Fibroblast of skin of left quadriceps (primary cell): ENCODE results near the gene TRAPPC2L.
"Not testable (repeated sequence)": the region's sequence is repeated elsewhere in the genome, so short reads cannot be mapped to it uniquely, and the experiment has no call there.

Source experiments
- DNase-seq, 2 experiments: peaks; one replicate each; pipeline ENCODE4 v3.0.0-alpha.2; 2013; ENCODE audit warnings: low read depth in 2 of 2

TRAPPC2L gene

GRCh38 chr16:88891083-88891482 is 34.2 kb downstream of the TRAPPC2L start:
- no peak for DNase-seq

DNA sequence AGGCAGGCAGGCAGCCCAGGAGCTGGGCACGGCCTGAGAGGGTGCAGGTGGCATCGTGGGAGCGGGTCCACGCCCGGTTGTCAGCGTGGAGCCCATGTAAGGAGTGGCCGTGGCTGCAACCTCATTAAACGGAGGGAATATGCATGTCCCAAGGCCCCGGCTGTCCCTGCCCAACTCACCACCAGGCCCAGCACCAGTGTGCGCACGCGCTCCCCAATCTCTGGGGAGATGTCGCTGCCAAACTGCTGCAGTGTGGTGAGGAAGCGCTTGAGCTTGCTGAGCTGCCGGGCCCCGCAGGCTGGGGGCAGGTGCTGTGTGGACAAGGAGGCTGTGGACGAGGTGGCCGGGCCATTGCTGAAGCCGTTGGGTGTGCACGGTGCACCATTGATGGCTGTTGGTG is 35.1 kb downstream of the TRAPPC2L start:
- no peak for DNase-seq

GRCh38 chr16:88893127-88893968 is 36.4 kb downstream of the TRAPPC2L start:
- DNase-seq, result no peak

GRCh38 chr16:88894266-88894665 is 37.3 kb downstream of the TRAPPC2L start:
- DNase-seq, result not testable (repeated sequence)

- no peak for DNase-seq
Observed at GRCh38 chr16:88894681-88895300, 37.9 kb downstream of the TRAPPC2L start.

DNA sequence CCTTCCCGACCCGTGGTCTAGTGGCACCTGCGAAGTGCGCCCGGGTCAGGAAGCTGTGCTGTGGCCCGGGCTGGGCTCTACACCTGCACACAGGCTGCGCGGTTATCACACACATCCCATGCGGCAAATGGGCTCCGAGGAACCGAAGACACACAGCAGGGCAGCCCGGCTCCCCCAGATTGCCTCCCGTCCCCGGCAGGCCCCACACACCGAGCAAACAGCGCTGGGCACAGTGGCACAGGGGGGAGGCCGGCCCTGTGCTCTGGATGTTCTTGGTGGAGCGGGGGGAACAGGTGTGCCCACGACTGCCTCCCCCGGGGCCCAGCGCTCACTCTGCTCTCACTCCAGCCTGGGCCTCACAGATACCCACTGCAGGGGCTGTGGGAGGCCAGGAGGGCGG is 38.4 kb downstream of the TRAPPC2L start:
- no peak for DNase-seq

DNA sequence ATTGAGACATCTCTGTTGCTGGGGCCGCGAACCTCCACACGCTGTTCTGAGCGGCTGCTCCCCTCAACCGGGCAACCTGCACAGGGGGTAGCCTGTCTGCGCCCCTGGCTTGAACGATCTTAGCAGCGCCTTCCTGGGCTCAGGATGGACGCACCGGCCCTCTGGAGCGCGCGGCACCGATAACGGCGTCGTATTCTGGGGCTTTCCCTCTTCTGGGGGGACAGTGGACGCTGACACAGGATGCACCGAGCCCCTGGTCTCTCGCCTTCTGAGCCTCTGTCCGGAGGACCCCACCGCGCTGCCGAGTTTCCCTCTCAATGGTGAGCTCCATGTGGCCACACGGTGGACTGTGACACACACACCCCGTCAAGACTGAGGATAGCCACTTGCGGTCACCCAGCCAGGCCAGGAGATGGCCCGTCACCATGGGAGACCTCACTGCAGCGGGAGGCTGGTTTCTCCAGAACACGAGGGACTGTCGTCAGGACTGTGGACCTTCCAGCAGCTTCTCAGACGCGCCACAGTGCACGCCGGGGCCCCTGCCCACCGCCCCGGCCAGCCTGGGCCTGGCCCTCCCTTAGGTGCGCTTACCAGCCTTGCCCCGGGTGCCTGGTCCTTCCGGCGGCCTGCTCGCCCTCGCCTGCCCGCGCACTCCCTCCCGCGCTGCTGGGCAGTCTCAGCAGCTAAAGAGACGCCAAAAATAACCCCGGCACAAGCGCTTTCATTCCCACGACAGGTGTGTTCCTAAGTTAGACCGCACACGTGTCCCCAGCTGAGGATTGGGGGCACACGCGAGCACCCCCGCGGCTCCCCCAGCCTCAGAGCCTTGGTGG is 39.5 kb downstream of the TRAPPC2L start:
- DNase-seq, result no peak

DNA sequence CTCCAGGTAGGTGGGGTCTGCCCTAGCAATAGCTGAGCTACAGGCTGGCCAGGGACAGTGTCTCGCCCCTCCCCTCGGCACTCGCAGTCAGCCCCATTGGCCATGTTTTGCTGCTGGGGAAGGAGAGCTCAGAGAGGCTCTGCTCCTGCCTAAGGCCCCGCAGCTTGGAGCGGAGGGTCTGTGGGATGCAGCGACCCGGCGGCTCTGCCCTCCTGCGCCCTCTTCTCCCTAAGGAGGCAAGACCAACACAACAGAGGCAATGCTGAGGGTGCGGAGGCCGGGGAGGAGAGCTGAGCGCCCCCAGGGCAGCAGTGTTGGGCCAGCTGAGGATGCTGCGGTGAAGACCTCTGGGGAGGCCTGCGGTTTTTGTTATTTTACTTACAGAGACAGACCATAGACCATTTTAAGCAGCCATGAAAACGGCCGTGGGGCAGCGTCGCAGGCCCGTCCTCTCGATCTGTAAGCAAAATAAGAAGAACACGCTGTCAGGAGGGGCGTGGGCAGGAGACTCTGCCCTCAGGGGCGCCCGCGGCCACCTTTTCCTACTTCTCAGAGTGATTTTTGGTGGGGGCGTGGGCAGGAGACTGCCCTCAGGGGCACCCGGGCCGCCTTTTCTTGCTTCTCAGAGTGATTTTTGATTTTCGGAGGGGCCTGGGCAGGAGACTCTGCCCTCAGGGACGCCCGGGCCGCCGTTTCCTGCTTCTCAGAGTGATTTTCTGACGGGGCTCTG is 40.9 kb downstream of the TRAPPC2L start:
- no peak for DNase-seq

- no peak for DNase-seq
Observed at GRCh38 chr16:88899901-88900661, 43.2 kb downstream of the TRAPPC2L start.

GRCh38 chr16:88900662-88901052 is 43.7 kb downstream of the TRAPPC2L start:
- no peak for DNase-seq

DNA sequence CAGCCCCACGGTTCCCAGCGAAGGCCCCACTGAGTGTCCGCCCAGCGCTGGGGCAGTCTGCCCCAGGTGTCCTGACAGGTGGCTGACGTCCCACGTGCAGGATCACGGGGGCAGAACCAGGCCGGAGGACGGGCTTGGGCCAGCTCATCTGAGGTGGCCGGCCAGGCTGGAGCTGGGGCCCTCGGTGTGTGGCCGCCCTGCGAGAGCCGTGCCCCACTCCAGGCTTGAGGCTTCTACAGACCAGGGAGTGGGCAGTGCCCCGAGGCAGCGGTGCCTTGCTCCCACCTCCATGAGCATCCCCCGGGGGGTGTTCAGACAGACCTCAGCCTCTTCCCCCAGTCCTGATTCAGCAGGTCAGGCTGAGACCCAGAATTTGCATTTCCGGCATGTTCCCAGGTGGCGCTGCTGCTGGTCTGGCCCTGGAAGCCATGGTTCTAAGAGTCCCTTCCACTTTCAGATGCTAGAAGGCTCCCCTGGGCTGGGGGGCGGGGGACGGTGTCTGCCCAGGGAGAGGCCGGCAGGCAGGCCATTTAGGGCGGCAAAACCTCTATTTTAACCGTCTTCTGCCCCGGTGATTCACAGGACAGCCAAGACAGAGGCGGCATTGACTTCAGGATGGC is 44.9 kb downstream of the TRAPPC2L start:
- no peak for DNase-seq

- no peak for DNase-seq
Observed at GRCh38 chr16:88902744-88903143, 45.8 kb downstream of the TRAPPC2L start.

DNA sequence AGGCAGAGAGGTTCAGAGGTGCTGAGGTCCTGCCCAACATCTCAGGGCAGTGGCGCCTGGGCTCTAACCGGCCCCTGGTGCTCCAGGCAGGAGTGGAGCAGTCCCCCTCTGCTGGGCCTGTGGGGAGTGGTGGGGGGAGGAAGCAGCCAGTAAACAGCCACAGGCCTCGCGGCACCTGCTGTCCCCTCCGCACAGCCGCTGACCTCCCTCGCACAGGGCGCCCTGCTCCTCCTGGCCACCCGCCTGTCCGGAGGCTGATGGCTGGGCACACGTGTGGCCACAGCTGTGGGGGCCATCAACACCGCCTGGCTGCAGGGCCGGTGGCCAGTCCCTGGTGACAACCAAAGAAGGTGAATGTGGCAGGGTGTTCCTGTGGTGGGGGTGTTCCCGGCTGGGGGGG is 46.3 kb downstream of the TRAPPC2L start:
- DNase-seq, result no peak

GRCh38 chr16:88904676-88905365 is 47.9 kb downstream of the TRAPPC2L start:
- no peak for DNase-seq

DNA sequence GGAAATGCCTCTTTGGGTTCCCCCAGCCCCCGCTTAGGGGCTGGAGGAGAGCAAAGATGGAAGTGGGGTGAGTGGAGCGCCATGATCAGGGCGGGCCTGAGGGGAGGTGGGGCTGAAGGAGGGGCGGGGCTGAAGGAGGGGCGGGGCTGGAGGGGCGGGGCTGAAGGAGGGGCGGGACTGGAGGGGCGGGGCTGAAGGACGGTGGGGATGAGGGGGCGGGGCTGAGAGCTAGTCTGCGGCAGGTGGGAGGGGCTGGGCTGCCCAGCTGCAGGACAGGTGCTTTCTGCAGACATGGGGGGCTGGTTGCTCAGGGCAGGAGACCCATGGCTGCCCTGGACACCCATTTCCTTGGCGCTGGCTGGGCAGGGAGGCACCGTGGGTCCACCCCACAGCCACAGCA is 48.6 kb downstream of the TRAPPC2L start:
- no peak for DNase-seq

DNA sequence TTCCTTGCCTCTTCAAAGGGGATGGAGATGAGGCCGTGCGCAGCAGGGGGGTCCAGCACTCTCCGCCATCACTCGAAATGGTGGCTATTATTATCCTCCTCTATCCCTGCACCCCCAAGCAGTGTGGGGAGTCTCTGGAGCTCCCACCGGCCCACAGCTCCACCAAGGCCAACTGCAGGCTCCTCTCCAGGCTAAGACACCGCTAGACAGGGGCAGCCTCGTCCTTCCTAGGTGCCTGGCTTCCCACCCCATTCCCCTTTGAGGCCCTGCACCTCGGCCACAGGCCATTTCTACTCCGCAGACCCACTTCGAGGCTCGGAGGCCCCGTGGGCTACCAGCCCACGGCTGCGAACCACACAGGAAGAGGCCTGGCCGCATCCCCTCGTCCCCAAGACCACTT is 49.1 kb downstream of the TRAPPC2L start:
- DNase-seq, result no peak

DNA sequence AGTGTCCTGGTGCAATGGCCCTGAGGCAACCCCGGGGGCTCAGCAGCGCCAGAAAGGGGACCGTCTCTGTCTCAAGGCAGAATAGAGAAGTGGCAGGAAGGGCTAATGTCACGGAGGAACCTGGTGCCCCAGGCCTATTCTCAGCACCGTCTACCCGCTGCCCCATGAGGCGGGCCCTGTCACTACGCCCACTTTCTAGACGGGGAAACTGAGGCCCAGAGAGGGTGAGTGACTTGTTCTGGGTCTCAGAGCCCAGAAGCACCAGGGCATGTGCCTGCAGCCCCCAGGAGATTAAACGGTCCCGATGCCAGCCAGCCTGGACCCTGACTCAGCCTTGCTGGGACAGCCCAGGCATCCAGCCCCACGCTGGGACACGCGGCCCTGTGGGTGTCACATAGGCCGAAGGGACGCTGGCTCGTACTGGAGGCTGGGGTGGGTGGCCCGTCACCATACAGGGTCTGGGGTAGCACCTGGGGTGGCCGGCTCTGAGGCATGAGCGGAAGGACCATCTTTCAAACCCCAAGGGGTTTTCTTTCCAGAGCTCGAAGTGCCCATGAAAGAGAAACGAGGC is 49.7 kb downstream of the TRAPPC2L start:
- no peak for DNase-seq

GRCh38 chr16:88907768-88908167 is 50.8 kb downstream of the TRAPPC2L start:
- DNase-seq, result no peak

GRCh38 chr16:88908307-88908706 is 51.4 kb downstream of the TRAPPC2L start:
- DNase-seq, result no peak
